B cell (primary cell): Measurements from ENCODE around the gene CACHD1. TPM values are rescaled to one million over a fixed set of nuclear protein-coding genes. Genes with fewer than 3 reads are reported as not detected.

Experiments used
- ATAC-seq: fragments of 200-7000 bp; cut with Tn5 transposase; one replicate; pipeline ENCODE4 v1.10.0; 2021; ENCODE audit warnings: low read depth, mild to moderate bottlenecking, moderate number of reproducible peaks, moderate library complexity
- CTCF ChIA-PET: fragments of 350-600 bp; sonication (Branson Sonifier 250); formaldehyde crosslinking; loops from one replicate; lab custom pipeline; 2021; ENCODE audit warnings: antibody characterized with exemption, inconsistent platforms; lab: Charles Lee
- POLR2A ChIA-PET: fragments of 350-600 bp; sonication (Branson Sonifier 250); formaldehyde crosslinking; loops from one replicate; lab custom pipeline; 2021; ENCODE audit warnings: antibody characterized with exemption; lab: Charles Lee
- DNase-seq: peaks from one replicate; pipeline ENCODE4 v3.0.0; 2013
- H2AFZ ChIP-seq: 2 replicates; pipeline ENCODE4 v1.6.1; 2012; ENCODE audit warnings: mild to moderate bottlenecking, low read depth, low read length; ENCODE audit not compliant: insufficient read depth, poor library complexity, severe bottlenecking
- H3K27ac ChIP-seq, 2 donors: 1 replicate in 1 of 2; 2 replicates in 1 of 2; pipeline ENCODE4 v1.5.1; 2012 to 2013; ENCODE audit warnings: low read length in 2 of 2, mild to moderate bottlenecking in 2 of 2, moderate library complexity in 1 of 2
- H3K27me3 ChIP-seq, 4 experiments: fragments of 200-600 bp in 1 of 4; sonication (generic) in 1 of 4; replicated peaks in 1 of 4; 1 replicate in 2 of 4; 2 replicates in 2 of 4; pipeline versions ENCODE4 v1.6.1 to v1.7.0; 2013 to 2016; ENCODE audit warnings: low read length in 3 of 4, mild to moderate bottlenecking in 2 of 4, mixed read lengths in 1 of 4, moderate library complexity in 1 of 4; ENCODE audit not compliant: insufficient read depth in 4 of 4, control insufficient read depth in 3 of 4; ENCODE audit errors: control extremely low read depth in 1 of 4
- H3K36me3 ChIP-seq, 2 experiments: replicated peaks in 1 of 2; 1 replicate in 1 of 2; 2 replicates in 1 of 2; pipeline versions ENCODE4 v1.6.1 to v1.7.1; 2013; ENCODE audit warnings: low read length in 1 of 2; ENCODE audit not compliant: insufficient read depth in 2 of 2, control insufficient read depth in 1 of 2; ENCODE audit errors: control extremely low read depth in 1 of 2, extremely low read depth in 1 of 2
- H3K4me1 ChIP-seq, 2 donors: fragments of 200-600 bp in 1 of 2; sonication (generic) in 1 of 2; 1 replicate in 1 of 2; 2 replicates in 1 of 2; pipeline versions ENCODE4 v1.5.1 to v1.6.1; 2013 to 2017; ENCODE audit warnings: low read length in 2 of 2; ENCODE audit not compliant: control insufficient read depth in 2 of 2, insufficient read depth in 2 of 2
- H3K4me2 ChIP-seq: replicated peaks from 2 replicates; pipeline ENCODE3; 2012; ENCODE audit warnings: mild to moderate bottlenecking, low read depth, low read length; ENCODE audit not compliant: poor library complexity, severe bottlenecking
- H3K4me3 ChIP-seq, 5 experiments: fragments of 200-600 bp in 1 of 5; sonication (generic) in 1 of 5; 1 replicate in 3 of 5; 2 replicates in 2 of 5; pipeline versions ENCODE4 v1.5.1 to v1.7.0; 2011 to 2016; ENCODE audit warnings: low read length in 4 of 5, mild to moderate bottlenecking in 4 of 5, low read depth in 2 of 5, control low read depth in 1 of 5, moderate library complexity in 1 of 5; ENCODE audit not compliant: insufficient read depth in 1 of 5; ENCODE audit errors: control extremely low read depth in 1 of 5, extremely low read depth in 1 of 5
- H3K79me2 ChIP-seq: fragments of 200-600 bp; sonication (generic); one replicate; pipeline ENCODE4 v1.6.0; 2016; ENCODE audit warnings: low read length; ENCODE audit not compliant: control insufficient read depth, insufficient read depth
- H3K9ac ChIP-seq: fragments of 200-600 bp; sonication (generic); 2 replicates; pipeline ENCODE4 v1.6.1; 2017; ENCODE audit warnings: mild to moderate bottlenecking, low read length, moderate library complexity
- H3K9me3 ChIP-seq, 3 donors: one replicate each; pipeline versions ENCODE4 v1.6.1 to v1.7.1; 2013; ENCODE audit warnings: low read length in 2 of 3; ENCODE audit not compliant: control insufficient read depth in 2 of 3, insufficient read depth in 1 of 3; ENCODE audit errors: control extremely low read depth in 1 of 3
- H4K20me1 ChIP-seq: 2 replicates; pipeline ENCODE4 v1.6.0; 2012; ENCODE audit warnings: mild to moderate bottlenecking, low read length; ENCODE audit not compliant: insufficient read depth, control insufficient read depth, poor library complexity, severe bottlenecking
- H3K27ac Mint-ChIP-seq: one replicate; pipeline ENCODE4 v1.8.0; 2021; ENCODE audit warnings: mixed read lengths
- H3K27me3 Mint-ChIP-seq: one replicate; pipeline ENCODE4 v1.8.0; 2021; ENCODE audit warnings: mixed read lengths
- H3K4me1 Mint-ChIP-seq: one replicate; pipeline ENCODE4 v1.8.0; 2021; ENCODE audit warnings: mixed read lengths
- H3K4me3 Mint-ChIP-seq: one replicate; pipeline ENCODE4 v1.8.0; 2021; ENCODE audit warnings: mixed read lengths
- H3K9me3 Mint-ChIP-seq: one replicate; pipeline ENCODE4 v1.8.0; 2022; ENCODE audit warnings: mixed read lengths; ENCODE audit not compliant: insufficient read depth
- CTCF ChIP-seq: fragments of 200-600 bp; IDR thresholded peaks from one replicate; pipeline ENCODE4 v1.8.0; 2022; ENCODE audit warnings: antibody characterized with exemption, mild to moderate bottlenecking
- EZH2 ChIP-seq: IDR thresholded peaks from 2 replicates; pipeline ENCODE4 v1.6.1; 2012; ENCODE audit warnings: borderline replicate concordance, low read depth, mild to moderate bottlenecking, moderate library complexity, low read length; ENCODE audit not compliant: insufficient read depth, poor library complexity, severe bottlenecking
- WGBS: methylation state at CpG from one replicate; pipeline ENCODE4 v1.1.5; 2013; ENCODE audit warnings: missing lambda C conversion rate; ENCODE audit not compliant: insufficient coverage; 5-methylcytosine and 5-hydroxymethylcytosine counted together
- intact Hi-C: fragments of 100-400 bp; cut with micrococcal nuclease; formaldehyde crosslinking; loops from one replicate; pipeline ENCODE4 v1.10.0; 2022
- polyA plus RNA-seq: library from polyadenylated mRNA; depleted of rRNA; stranded (reverse); fragments of >200 nt; gene quantifications from 2 replicates; pipeline ENCODE4 v1.2.3, GENCODE V29; 2012
- total RNA-seq, 2 donors: library from RNA; stranded (reverse); fragments of 120-200 nt in 1 of 2; gene quantifications; 1 replicate in 1 of 2; 2 replicates in 1 of 2; pipeline versions ENCODE4 v1.2.3 to v1.2.4, GENCODE V29; 2013 to 2022

CACHD1 gene
- total and polyA plus RNA-seq, 2 donors (not counting 1 experiment from before 2014, with no cell fraction given): not detected

- CTCF ChIA-PET: no interaction called here
- WGBS: no CpG with 5 or more reads among the region's 7 CpGs
Observed at GRCh38 chr1:64466033-64466432, 3.9 kb upstream of the CACHD1 start.

More at GRCh38 chr1:64466033-64466432, 3.9 kb upstream of the CACHD1 start:
- Mint-ChIP-seq H3K9me3 (peaks cover 2% of the 10 kb centered on the region), H3K27me3 (peaks cover 43% of the 10 kb centered on the region), H3K4me1 (peaks cover 10% of the 10 kb centered on the region), H3K27ac (no peak overlapping the region), H3K4me3 (no peak overlapping the region)
- ATAC-seq (no peak), DNase-seq (no peak)
- peaks cover 11% of the 10 kb centered on the region in 2 donors for H3K4me1 ChIP-seq
- H3K4me3 ChIP-seq: no peak overlapping the region
- no peak overlapping the region for H3K9ac ChIP-seq
- no peak overlapping the region for H2AFZ ChIP-seq
- H3K36me3 ChIP-seq: no peaks in the 10 kb centered on the region
- no peak overlapping the region for H3K27ac ChIP-seq
- H3K79me2 ChIP-seq: no peaks in the 10 kb centered on the region
- POLR2A ChIA-PET: no interaction called here
- peaks cover 0 to 5% (median 0%) of the 10 kb centered on the region in 3 donors for H3K9me3 ChIP-seq
- no peaks in the 10 kb centered on the region for H4K20me1 ChIP-seq
- no peak overlapping the region for H3K4me2 ChIP-seq
- peaks cover 0 to 20% (median 9%) of the 10 kb centered on the region in 4 experiments for H3K27me3 ChIP-seq
- intact Hi-C loops: no loop called here
- no peak for TF ChIP-seq EZH2
- no peak for TF ChIP-seq CTCF
